Breast epithelium (tissue), 4 donors: ENCODE results near the gene WSB2. TPM values are rescaled to one million over a fixed set of nuclear protein-coding genes. Genes with fewer than 3 reads are reported as not detected.
A peak's percentile ranks its signal among the peaks of the same experiment; 100 is the strongest.

Experiments
- DNase-seq, 2 donors: peaks; one replicate each; pipeline ENCODE4 v3.0.0-alpha.2; 2019; ENCODE audit warnings: low spot score in 2 of 2
- H3K27ac ChIP-seq, 2 donors: fragments of 200-600 bp; sonication (generic) in 1 of 2; one replicate each; pipeline ENCODE4 v1.5.1; 2016 to 2019; ENCODE audit warnings: mild to moderate bottlenecking in 1 of 2
- H3K27me3 ChIP-seq, 2 donors: fragments of 200-600 bp; sonication (generic) in 1 of 2; one replicate each; pipeline versions ENCODE4 v1.5.1 to v1.6.0; 2017 to 2019; ENCODE audit warnings: control low read depth in 1 of 2, mild to moderate bottlenecking in 1 of 2
- H3K36me3 ChIP-seq: fragments of 200-600 bp; one replicate; pipeline ENCODE4 v1.5.1; 2019
- H3K4me1 ChIP-seq, 2 donors: fragments of 200-600 bp; sonication (generic); one replicate each; pipeline ENCODE4 v1.5.1; 2016 to 2019; ENCODE audit warnings: control low read depth in 1 of 2
- H3K4me3 ChIP-seq, 3 donors: fragments of 200-600 bp; sonication (generic); 1 replicate in 2 of 3; 2 replicates in 1 of 3; pipeline ENCODE4 v1.5.1; 2016 to 2019; ENCODE audit warnings: mild to moderate bottlenecking in 3 of 3, moderate library complexity in 2 of 3
- H3K9me3 ChIP-seq, 2 donors: fragments of 200-600 bp; sonication (generic) in 1 of 2; one replicate each; pipeline ENCODE4 v1.5.1; 2016 to 2019; ENCODE audit warnings: control low read depth in 1 of 2
- POLR2A ChIP-seq: fragments of 450-650 bp; IDR thresholded peaks from one replicate; pipeline ENCODE4 v1.6.1; 2016; ENCODE audit warnings: antibody characterized with exemption, mild to moderate bottlenecking, moderate library complexity
- POLR2AphosphoS5 ChIP-seq, 3 donors: sonication (generic); formaldehyde crosslinking; IDR thresholded peaks; one replicate each; pipeline ENCODE4 v1.6.1; 2017; ENCODE audit warnings: antibody characterized with exemption in 3 of 3
- intact Hi-C: fragments of 100-400 bp; cut with DNase I; formaldehyde crosslinking; loops from one replicate; pipeline ENCODE4 v1.15.1; 2023; ENCODE audit warnings: low total_unique reads
- total RNA-seq, 3 donors: library from RNA; depleted of rRNA; stranded (reverse); fragments of >200 nt; gene quantifications; one replicate each; pipeline ENCODE4 v1.1.0, GENCODE V29; 2016
- TF ChIP-seq, protein P1 (sequence below), 3 donors: fragments of 450-650 bp; IDR thresholded peaks; one replicate each; pipeline ENCODE4 v1.5.1; 2016 to 2017; ENCODE audit warnings: antibody characterized with exemption in 3 of 3, mild to moderate bottlenecking in 3 of 3, moderate library complexity in 3 of 3

WSB2 gene
- total RNA-seq = 10 to 100 TPM; 26.2 to 51.4 (median 40.0) TPM

DNA sequence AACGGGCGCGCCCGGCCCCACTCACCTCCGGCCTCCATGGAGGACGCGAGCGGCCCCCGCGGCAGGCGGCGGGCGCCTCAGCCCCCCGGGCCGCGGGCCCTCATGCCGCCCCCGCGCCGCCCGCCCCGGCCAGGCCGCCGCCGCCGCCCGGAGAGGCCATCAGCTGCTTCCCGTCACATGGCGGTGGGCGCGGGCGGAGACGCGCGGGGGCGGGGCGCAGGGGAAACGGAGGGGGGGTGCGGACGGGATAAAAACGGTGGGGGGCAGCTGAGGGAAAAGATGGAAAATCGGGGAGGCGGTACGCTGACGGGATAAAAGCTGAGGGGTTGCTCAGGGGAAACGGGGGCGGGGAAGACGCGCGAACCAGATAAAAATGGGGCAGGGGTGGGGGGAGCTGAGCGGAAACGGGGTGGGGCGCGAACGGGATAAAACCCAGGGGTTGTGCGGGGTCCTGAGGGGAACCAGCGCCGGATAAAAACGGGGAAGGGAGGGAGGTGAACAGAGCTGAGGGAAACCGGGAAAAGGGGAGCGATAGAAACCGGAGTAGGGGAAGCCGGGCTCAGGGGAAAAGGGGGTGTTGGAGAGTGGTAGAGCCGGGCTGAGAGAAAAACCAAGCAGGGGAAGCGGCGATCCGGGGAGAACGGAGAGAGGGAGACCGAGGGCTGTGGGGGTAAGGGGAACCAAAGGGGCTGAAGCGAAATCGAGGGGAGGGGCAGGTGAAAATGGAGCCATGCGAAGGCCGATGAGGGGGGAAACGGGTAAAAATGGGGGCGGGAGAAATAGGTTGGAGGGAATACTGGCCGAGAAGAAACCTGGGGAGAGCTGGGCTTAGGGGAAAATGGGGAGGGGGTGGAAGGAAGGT lies at the start of gene WSB2:
TSS of gene WSB2 (minus strand) at position 169 of the 862 bp plus-strand sequence. CDS start at position 38, 131 bp downstream.
- H3K4me1 ChIP-seq = peaks cover 0 to 3% of the 10 kb centered on the region in 2 donors
- intact Hi-C loops = no loop called here
- peak within 1 kb of the TSS; percentile 97 to 100 for H3K27ac ChIP-seq
- no peaks in the 10 kb centered on the region for H3K36me3 ChIP-seq
- H3K4me3 ChIP-seq = peak within 1 kb of the TSS; percentile 79 to 91 (median 79)
- no peak for TF ChIP-seq POLR2A
- TF ChIP-seq POLR2AphosphoS5 (IDR thresholded peaks at IDR 0.05) = no peak
- TF ChIP-seq, protein P1, sequence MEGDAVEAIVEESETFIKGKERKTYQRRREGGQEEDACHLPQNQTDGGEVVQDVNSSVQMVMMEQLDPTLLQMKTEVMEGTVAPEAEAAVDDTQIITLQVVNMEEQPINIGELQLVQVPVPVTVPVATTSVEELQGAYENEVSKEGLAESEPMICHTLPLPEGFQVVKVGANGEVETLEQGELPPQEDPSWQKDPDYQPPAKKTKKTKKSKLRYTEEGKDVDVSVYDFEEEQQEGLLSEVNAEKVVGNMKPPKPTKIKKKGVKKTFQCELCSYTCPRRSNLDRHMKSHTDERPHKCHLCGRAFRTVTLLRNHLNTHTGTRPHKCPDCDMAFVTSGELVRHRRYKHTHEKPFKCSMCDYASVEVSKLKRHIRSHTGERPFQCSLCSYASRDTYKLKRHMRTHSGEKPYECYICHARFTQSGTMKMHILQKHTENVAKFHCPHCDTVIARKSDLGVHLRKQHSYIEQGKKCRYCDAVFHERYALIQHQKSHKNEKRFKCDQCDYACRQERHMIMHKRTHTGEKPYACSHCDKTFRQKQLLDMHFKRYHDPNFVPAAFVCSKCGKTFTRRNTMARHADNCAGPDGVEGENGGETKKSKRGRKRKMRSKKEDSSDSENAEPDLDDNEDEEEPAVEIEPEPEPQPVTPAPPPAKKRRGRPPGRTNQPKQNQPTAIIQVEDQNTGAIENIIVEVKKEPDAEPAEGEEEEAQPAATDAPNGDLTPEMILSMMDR (IDR thresholded peaks at IDR 0.05) = no peak
- no peaks in the 10 kb centered on the region for H3K27me3 ChIP-seq
- DNase-seq = peak; percentile 64 to 65
- H3K9me3 ChIP-seq = no peaks in the 10 kb centered on the region

DNA sequence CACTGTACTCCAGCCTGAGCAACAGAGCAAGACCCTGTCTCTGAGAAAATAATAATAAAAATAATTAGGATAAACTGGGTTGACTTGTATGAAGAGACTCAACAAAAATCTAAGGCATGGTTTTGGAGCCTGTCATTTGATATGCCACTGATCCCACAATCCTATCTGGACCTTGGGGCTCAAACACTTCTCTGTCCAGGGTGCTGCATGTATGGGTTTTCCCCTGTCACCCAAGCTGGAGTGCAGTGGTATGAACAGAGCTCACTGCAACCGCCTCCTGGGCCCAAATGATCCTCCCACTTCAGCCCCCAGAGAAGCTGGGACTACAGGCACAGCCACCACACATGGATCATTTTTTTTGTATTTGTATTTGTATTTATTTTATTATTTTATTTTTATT lies 48.1 kb upstream of the WSB2 start:
- DNase-seq = no peak
- no peaks in the 10 kb centered on the region for H3K27me3 ChIP-seq
- TF ChIP-seq POLR2A = no peak
- TF ChIP-seq, protein P1 (IDR thresholded peaks at IDR 0.05) = no peak
- no peak for TF ChIP-seq POLR2AphosphoS5 (IDR thresholded peaks at IDR 0.05)
- intact Hi-C loops = no loop called here
- no peaks in the 10 kb centered on the region for H3K9me3 ChIP-seq
- no peak overlapping the region for H3K27ac ChIP-seq
- H3K36me3 ChIP-seq = no peaks in the 10 kb centered on the region
- no peaks in the 10 kb centered on the region for H3K4me1 ChIP-seq
- H3K4me3 ChIP-seq = no peak overlapping the region

DNA sequence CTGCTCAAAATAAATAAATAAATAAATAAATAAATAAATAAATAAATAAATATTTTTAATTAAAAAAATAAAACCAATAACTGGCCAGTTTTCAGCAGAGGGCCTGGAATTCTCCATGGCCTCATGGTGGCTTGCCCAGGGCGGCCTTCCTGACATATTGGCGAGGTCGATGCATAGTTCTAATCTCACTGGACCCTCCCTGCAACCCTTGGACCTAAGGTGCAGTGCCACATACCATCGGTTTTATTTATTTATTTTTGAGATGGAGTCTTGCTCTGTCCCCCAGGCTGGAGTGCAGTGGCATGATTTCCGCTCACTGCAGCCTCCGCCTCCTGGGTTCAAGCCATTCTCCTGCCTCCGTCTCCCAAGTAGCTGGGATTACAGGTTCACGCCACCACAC lies 46.7 kb upstream of the WSB2 start:
- no peaks in the 10 kb centered on the region for H3K36me3 ChIP-seq
- TF ChIP-seq POLR2A (no peak), POLR2AphosphoS5 (IDR thresholded peaks at IDR 0.05) (no peak)
- TF ChIP-seq, protein P1 (IDR thresholded peaks at IDR 0.05) = no peak
- no peaks in the 10 kb centered on the region for H3K4me1 ChIP-seq
- no peaks in the 10 kb centered on the region for H3K9me3 ChIP-seq
- intact Hi-C loops = no loop called here
- no peaks in the 10 kb centered on the region for H3K27me3 ChIP-seq
- H3K4me3 ChIP-seq = no peak overlapping the region
- no peak overlapping the region for H3K27ac ChIP-seq
- DNase-seq = no peak

DNA sequence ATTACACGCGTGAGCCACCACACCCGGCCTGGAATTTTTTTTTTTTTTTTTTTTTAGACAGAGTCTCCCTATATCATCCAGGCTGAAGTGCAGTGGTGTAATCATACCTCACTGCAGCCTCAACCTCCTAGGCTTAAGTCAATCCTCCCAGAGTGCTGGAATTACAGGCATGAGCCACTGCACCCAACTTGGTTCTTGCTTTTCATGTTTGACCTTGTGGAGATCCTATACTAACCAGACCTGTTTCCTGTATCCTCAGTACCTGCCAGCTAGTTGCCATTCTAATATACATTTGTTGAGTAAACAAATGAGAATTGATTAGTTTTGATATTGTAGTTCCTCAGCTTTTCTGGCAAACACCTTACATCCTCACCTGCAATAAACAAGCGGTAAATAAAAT lies 46.0 kb upstream of the WSB2 start:
- Histone ChIP-seq H3K36me3 (no peaks in the 10 kb centered on the region), H3K27me3 (no peaks in the 10 kb centered on the region), H3K4me3 (no peak overlapping the region), H3K4me1 (no peaks in the 10 kb centered on the region), H3K27ac (no peak overlapping the region), H3K9me3 (no peaks in the 10 kb centered on the region)
- intact Hi-C loops = no loop called here
- TF ChIP-seq, protein P1 (IDR thresholded peaks at IDR 0.05) = no peak
- TF ChIP-seq POLR2A = no peak
- no peak for DNase-seq

GRCh38 chr12:118103601-118104382 lies 42.8 kb upstream of the WSB2 start, which contains the start of gene VSIG10:
VSIG10 (minus strand) TSS chr12:118104011; CDS start chr12:118103671, 340 bp downstream.
- intact Hi-C loops = no loop called here
- peak within 1 kb of the TSS; percentile 71 to 75 for H3K27ac ChIP-seq
- H3K36me3 ChIP-seq = no peaks in the 10 kb centered on the region
- no peaks in the 10 kb centered on the region for H3K4me1 ChIP-seq
- no peaks in the 10 kb centered on the region for H3K27me3 ChIP-seq
- DNase-seq = peak; percentile 20 to 60
- no peaks in the 10 kb centered on the region for H3K9me3 ChIP-seq
- H3K4me3 ChIP-seq = peak within 1 kb of the TSS; percentile 84 to 86 (median 84)
- TF ChIP-seq POLR2AphosphoS5 (IDR thresholded peaks at IDR 0.05) (peak in 1 of 3 donors; percentile 2), POLR2A (peak; percentile 34)
- TF ChIP-seq, protein P1 (IDR thresholded peaks at IDR 0.05) = no peak
